ENCODE data around the gene ODAD2. TPM values are rescaled to one million over a fixed set of nuclear protein-coding genes. Genes with fewer than 3 reads are reported as not detected.

The ODAD2 gene
- total RNA-seq, 2 experiments from 2014 or later, result not detected

- TF ChIP-seq CTCF (IDR thresholded peaks at IDR 0.05), result no peak
- no peaks in the 10 kb centered on the region for H3K9me3 Mint-ChIP-seq
- DNase-seq, result no peak
- ChIA-PET POLR2A (no interaction called here), CTCF (no interaction called here)
- no peaks in the 10 kb centered on the region for H3K4me1 ChIP-seq (ENCODE audit: insufficient read depth, low read length)
- H3K27me3 Mint-ChIP-seq, result peaks cover 5% of the 10 kb centered on the region
- intact Hi-C loops (cut with DNase I, micrococcal nuclease), result no loop called here
- H3K4me1 Mint-ChIP-seq (ENCODE audit: low read depth), result no peaks in the 10 kb centered on the region
- no peak overlapping the region for H3K4me3 ChIP-seq (ENCODE audit: low read length)
- H3K36me3 ChIP-seq (ENCODE audit: insufficient read depth, low read length), result no peaks in the 10 kb centered on the region
- no peaks in the 10 kb centered on the region for H3K36me3 Mint-ChIP-seq (ENCODE audit: low read depth)
- H3K4me3 Mint-ChIP-seq, result no peak overlapping the region
- no peak for ATAC-seq (ENCODE audit: poor library complexity)
- no peak overlapping the region for H3K27ac Mint-ChIP-seq
- H3K9me3 ChIP-seq (ENCODE audit: control insufficient read depth in 1 of 2, insufficient read depth in 1 of 2, low read length in 2 of 2), result peaks cover 0 to 4% of the 10 kb centered on the region in 2 experiments
- peaks cover 0 to 6% of the 10 kb centered on the region in 2 experiments for H3K27me3 ChIP-seq (ENCODE audit: control insufficient read depth in 1 of 2, insufficient read depth in 2 of 2, low read length in 2 of 2)
- H3K27ac ChIP-seq (ENCODE audit: low read depth in 1 of 2, low read length in 2 of 2), result no peak overlapping the region
Observed at GRCh38 chr10:27822301-27822700, 176.6 kb downstream of the ODAD2 start.

GRCh38 chr10:27820637-27821036 is 178.2 kb downstream of the ODAD2 start:
- POLR2A ChIA-PET, result interaction anchor here (0.7 kb wide), 1 partner anchor 579 kb away, joined by 3 read pairs; no protein-coding TSS in a partner anchor
- peaks cover 0 to 4% of the 10 kb centered on the region in 2 experiments for H3K9me3 ChIP-seq (ENCODE audit: control insufficient read depth in 1 of 2, insufficient read depth in 1 of 2, low read length in 2 of 2)
- peaks cover 5% of the 10 kb centered on the region for H3K27me3 Mint-ChIP-seq
- CTCF ChIA-PET, result no interaction called here
- intact Hi-C loops (cut with DNase I, micrococcal nuclease), result no loop called here
- H3K36me3 ChIP-seq (ENCODE audit: insufficient read depth, low read length), result no peaks in the 10 kb centered on the region
- H3K27ac ChIP-seq (ENCODE audit: low read depth in 1 of 2, low read length in 2 of 2), result no peak overlapping the region
- no peak for ATAC-seq (ENCODE audit: poor library complexity)
- no peak for DNase-seq
- no peaks in the 10 kb centered on the region for H3K4me1 Mint-ChIP-seq (ENCODE audit: low read depth)
- no peak overlapping the region for H3K27ac Mint-ChIP-seq
- H3K9me3 Mint-ChIP-seq, result no peaks in the 10 kb centered on the region
- H3K4me1 ChIP-seq (ENCODE audit: insufficient read depth, low read length), result no peaks in the 10 kb centered on the region
- no peak overlapping the region for H3K4me3 Mint-ChIP-seq
- H3K36me3 Mint-ChIP-seq (ENCODE audit: low read depth), result no peaks in the 10 kb centered on the region
- no peak overlapping the region for H3K4me3 ChIP-seq (ENCODE audit: low read length)
- peaks cover 0 to 6% of the 10 kb centered on the region in 2 experiments for H3K27me3 ChIP-seq (ENCODE audit: control insufficient read depth in 1 of 2, insufficient read depth in 2 of 2, low read length in 2 of 2)
- no peak for TF ChIP-seq CTCF (IDR thresholded peaks at IDR 0.05)

GRCh38 chr10:27819781-27820531 is 178.9 kb downstream of the ODAD2 start:
- CTCF ChIA-PET, result no interaction called here

More at GRCh38 chr10:27819781-27820531, 178.9 kb downstream of the ODAD2 start:
- ATAC-seq (ENCODE audit: poor library complexity) (no peak), DNase-seq (no peak)
- no peak for TF ChIP-seq CTCF (IDR thresholded peaks at IDR 0.05)
- Mint-ChIP-seq H3K4me1 (ENCODE audit: low read depth) (no peaks in the 10 kb centered on the region), H3K27ac (no peak overlapping the region), H3K9me3 (no peaks in the 10 kb centered on the region), H3K4me3 (no peak overlapping the region), H3K27me3 (peaks cover 5% of the 10 kb centered on the region), H3K36me3 (ENCODE audit: low read depth) (no peaks in the 10 kb centered on the region)
- POLR2A ChIA-PET, result interaction anchor here (0.7 kb wide), 1 partner anchor 580 kb away, joined by 3 read pairs; no protein-coding TSS in a partner anchor
- no peaks in the 10 kb centered on the region for H3K4me1 ChIP-seq (ENCODE audit: insufficient read depth, low read length)
- no peaks in the 10 kb centered on the region for H3K36me3 ChIP-seq (ENCODE audit: insufficient read depth, low read length)
- no peak overlapping the region for H3K27ac ChIP-seq (ENCODE audit: low read depth in 1 of 2, low read length in 2 of 2)
- no peak overlapping the region for H3K4me3 ChIP-seq (ENCODE audit: low read length)
- H3K27me3 ChIP-seq (ENCODE audit: control insufficient read depth in 1 of 2, insufficient read depth in 2 of 2, low read length in 2 of 2), result peaks cover 0 to 6% of the 10 kb centered on the region in 2 experiments
- peaks cover 0 to 4% of the 10 kb centered on the region in 2 experiments for H3K9me3 ChIP-seq (ENCODE audit: control insufficient read depth in 1 of 2, insufficient read depth in 1 of 2, low read length in 2 of 2)
- intact Hi-C loops (cut with DNase I, micrococcal nuclease), result no loop called here

All from CD4-positive, alpha-beta T cell (primary cell).